Keratinocyte (primary cell): ENCODE data around the gene SLC6A7. TPM values are rescaled to one million over a fixed set of nuclear protein-coding genes. Genes with fewer than 3 reads are reported as not detected.

Experiments used
- DNase-seq: peaks from one replicate; pipeline ENCODE4 v3.0.0-alpha.2; 2011; ENCODE audit warnings: low read depth, missing footprints, low spot score
- FAIRE-seq: peaks from 2 replicates; lab custom pipeline; 2011; peaks lifted over from hg19 to GRCh38; lab: Jason Lieb, UNC
- H2AFZ ChIP-seq: 2 replicates; pipeline ENCODE4 v1.6.0; 2012; ENCODE audit warnings: low read length, control low read depth, inconsistent platforms; ENCODE audit not compliant: control insufficient read depth
- H3K27ac ChIP-seq: 2 replicates; pipeline ENCODE4 v1.5.1; 2011; ENCODE audit warnings: low read length; ENCODE audit not compliant: control insufficient read depth, insufficient read depth
- H3K27me3 ChIP-seq: 3 replicates; pipeline ENCODE4 v1.6.0; 2011; ENCODE audit warnings: low read length; ENCODE audit not compliant: control insufficient read depth, insufficient read depth; ENCODE audit errors: extremely low read depth
- H3K36me3 ChIP-seq, 2 experiments: 2 replicates in 1 of 2; 3 replicates in 1 of 2; pipeline ENCODE4 v1.5.1; 2011; ENCODE audit warnings: low read length in 2 of 2, mild to moderate bottlenecking in 1 of 2; ENCODE audit not compliant: control insufficient read depth in 2 of 2, insufficient read depth in 2 of 2; ENCODE audit errors: extremely low read depth in 1 of 2
- H3K4me1 ChIP-seq: 3 replicates; pipeline ENCODE4 v1.5.1; 2011; ENCODE audit warnings: low read length; ENCODE audit not compliant: control insufficient read depth, insufficient read depth; ENCODE audit errors: extremely low read depth
- H3K4me2 ChIP-seq: 3 replicates; pipeline ENCODE4 v1.6.0; 2011; ENCODE audit warnings: low read depth, low read length; ENCODE audit not compliant: control insufficient read depth, insufficient read depth; ENCODE audit errors: extremely low read depth
- H3K4me3 ChIP-seq, 3 experiments: fragments of 200-600 bp in 1 of 3; sonication (generic) in 1 of 3; 2 replicates in 2 of 3; 3 replicates in 1 of 3; pipeline ENCODE4 v1.5.1; 2011 to 2016; ENCODE audit warnings: low read length in 3 of 3, mild to moderate bottlenecking in 3 of 3, control low read depth in 2 of 3, inconsistent platforms in 1 of 3, low read depth in 1 of 3, mixed read lengths in 1 of 3, mixed run types in 1 of 3, moderate library complexity in 1 of 3; ENCODE audit not compliant: control insufficient read depth in 2 of 3, insufficient read depth in 2 of 3; ENCODE audit errors: extremely low read depth in 1 of 3
- H3K79me2 ChIP-seq: 2 replicates; pipeline ENCODE4 v1.6.0; 2012; ENCODE audit warnings: low read length; ENCODE audit not compliant: control insufficient read depth, insufficient read depth
- H3K9ac ChIP-seq: 3 replicates; pipeline ENCODE4 v1.6.0; 2011; ENCODE audit warnings: low read length; ENCODE audit not compliant: control insufficient read depth, insufficient read depth; ENCODE audit errors: extremely low read depth
- H3K9me1 ChIP-seq: 3 replicates; pipeline ENCODE4 v1.6.0; 2011; ENCODE audit warnings: low read length; ENCODE audit not compliant: control insufficient read depth, insufficient read depth; ENCODE audit errors: extremely low read depth
- H3K9me3 ChIP-seq: 2 replicates; pipeline ENCODE4 v1.5.1; 2012; ENCODE audit warnings: low read depth, low read length; ENCODE audit not compliant: control insufficient read depth
- H4K20me1 ChIP-seq: 3 replicates; pipeline ENCODE4 v1.6.0; 2011; ENCODE audit warnings: low read length; ENCODE audit not compliant: control insufficient read depth, insufficient read depth; ENCODE audit errors: extremely low read depth
- EZH2 ChIP-seq: IDR thresholded peaks from one replicate; pipeline ENCODE4 v1.6.1; 2012; ENCODE audit warnings: inconsistent platforms, mild to moderate bottlenecking, low read length, moderate library complexity
- dilution Hi-C: fragments of 300-500 bp; cut with MboI; formaldehyde crosslinking; loops from one replicate; pipeline ENCODE4 v1.7.0; 2020; ENCODE audit warnings: low sequenced_read_pairs; ENCODE audit not compliant: extremely low pct_ligation_motif_present
- polyA plus RNA-seq, 5 experiments: library from polyadenylated mRNA; depleted of rRNA in 3 of 5; stranded (reverse) in 3 of 5; stranded (forward) in 1 of 5; unstranded in 1 of 5; fragments of >200 nt; gene quantifications; 1 replicate in 1 of 5; 2 replicates in 3 of 5; 3 replicates in 1 of 5; pipeline versions ENCODE4 v1.2.1 to v1.2.3, GENCODE V29; 2011 to 2012; ENCODE audit warnings: missing spikeins in 2 of 5, low read depth in 1 of 5, low replicate concordance in 1 of 5
- TF ChIP-seq, protein P1 (sequence below), 3 experiments: IDR thresholded peaks in 1 of 3; conservative IDR thresholded peaks in 1 of 3; optimal IDR thresholded peaks in 1 of 3; 2 replicates in 2 of 3; 3 replicates in 1 of 3; pipeline versions ENCODE3 to v1.5.1; 2011; ENCODE audit warnings: low read length in 3 of 3, mild to moderate bottlenecking in 3 of 3, moderate library complexity in 2 of 3, control low read depth in 1 of 3, inconsistent platforms in 1 of 3; ENCODE audit not compliant: insufficient read depth in 2 of 3; ENCODE audit errors: extremely low read depth in 1 of 3

The SLC6A7 gene
- polyA plus RNA-seq, 1 donor (not counting 4 experiments of a cell fraction or from before 2014, with no cell fraction given) = not detected

DNA sequence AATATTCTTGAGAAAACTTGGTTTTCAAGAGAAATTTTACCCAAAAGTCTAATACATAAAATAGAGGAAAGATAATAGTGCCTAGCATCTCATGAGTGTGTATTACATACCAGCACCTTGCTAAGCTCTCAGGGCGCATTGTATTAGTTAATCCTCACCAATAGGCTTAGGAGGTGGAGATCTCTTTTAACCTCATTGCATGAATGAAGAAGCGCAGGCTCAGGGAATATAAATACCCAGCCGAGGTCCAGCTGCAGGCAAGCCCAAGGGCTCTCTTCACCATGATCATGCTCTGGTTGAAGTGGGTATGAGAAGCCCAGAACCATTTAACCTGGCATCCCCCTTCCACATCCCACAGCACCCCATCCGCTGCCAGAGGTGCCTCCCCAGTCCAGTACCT is 53.7 kb downstream of the SLC6A7 start:
- Histone ChIP-seq H3K4me1 (no peaks in the 10 kb centered on the region), H3K9me3 (no peaks in the 10 kb centered on the region), H3K79me2 (no peaks in the 10 kb centered on the region), H3K9me1 (no peaks in the 10 kb centered on the region), H3K27ac (no peak overlapping the region), H2AFZ (no peak overlapping the region), H3K9ac (no peak overlapping the region), H3K27me3 (peaks cover 6% of the 10 kb centered on the region), H3K4me2 (no peak overlapping the region), H3K36me3 (no peaks in the 10 kb centered on the region), H4K20me1 (no peaks in the 10 kb centered on the region), H3K4me3 (no peak overlapping the region)
- no peak for DNase-seq
- FAIRE-seq = no peak
- TF ChIP-seq EZH2 = no peak
- TF ChIP-seq, protein P1, sequence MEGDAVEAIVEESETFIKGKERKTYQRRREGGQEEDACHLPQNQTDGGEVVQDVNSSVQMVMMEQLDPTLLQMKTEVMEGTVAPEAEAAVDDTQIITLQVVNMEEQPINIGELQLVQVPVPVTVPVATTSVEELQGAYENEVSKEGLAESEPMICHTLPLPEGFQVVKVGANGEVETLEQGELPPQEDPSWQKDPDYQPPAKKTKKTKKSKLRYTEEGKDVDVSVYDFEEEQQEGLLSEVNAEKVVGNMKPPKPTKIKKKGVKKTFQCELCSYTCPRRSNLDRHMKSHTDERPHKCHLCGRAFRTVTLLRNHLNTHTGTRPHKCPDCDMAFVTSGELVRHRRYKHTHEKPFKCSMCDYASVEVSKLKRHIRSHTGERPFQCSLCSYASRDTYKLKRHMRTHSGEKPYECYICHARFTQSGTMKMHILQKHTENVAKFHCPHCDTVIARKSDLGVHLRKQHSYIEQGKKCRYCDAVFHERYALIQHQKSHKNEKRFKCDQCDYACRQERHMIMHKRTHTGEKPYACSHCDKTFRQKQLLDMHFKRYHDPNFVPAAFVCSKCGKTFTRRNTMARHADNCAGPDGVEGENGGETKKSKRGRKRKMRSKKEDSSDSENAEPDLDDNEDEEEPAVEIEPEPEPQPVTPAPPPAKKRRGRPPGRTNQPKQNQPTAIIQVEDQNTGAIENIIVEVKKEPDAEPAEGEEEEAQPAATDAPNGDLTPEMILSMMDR (optimal IDR thresholded peaks at IDR 0.05 in 1 of 3, IDR thresholded peaks at IDR 0.05 in 1 of 3, conservative IDR thresholded peaks at IDR 0.05 in 1 of 3; ENCODE audit: extremely low read depth in 1 of 3, insufficient read depth in 2 of 3, low read length in 3 of 3) = no peak
- dilution Hi-C loops = no loop called here

DNA sequence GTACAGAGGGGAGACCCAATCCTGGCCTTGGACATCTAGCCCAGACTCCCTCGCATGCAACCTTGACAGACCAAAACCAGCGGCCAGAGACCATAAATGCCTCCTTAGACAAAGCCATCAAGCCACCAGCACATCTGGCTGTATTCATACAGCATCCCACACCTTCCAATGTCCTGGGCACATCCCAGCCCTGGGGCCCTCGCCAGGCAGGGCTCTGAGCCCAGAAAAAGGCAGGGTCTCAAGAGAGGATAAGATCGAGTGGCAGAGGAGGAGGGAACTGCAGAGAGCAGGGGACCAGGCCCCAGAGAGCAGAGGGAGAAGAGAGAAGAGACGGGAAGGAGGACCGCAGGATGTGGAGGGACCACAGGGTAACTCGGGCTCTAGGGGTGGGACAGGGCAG is 54.3 kb downstream of the SLC6A7 start:
- Histone ChIP-seq H3K4me1 (no peaks in the 10 kb centered on the region), H3K9me3 (no peaks in the 10 kb centered on the region), H3K27me3 (peaks cover 6% of the 10 kb centered on the region), H3K9me1 (no peaks in the 10 kb centered on the region), H2AFZ (no peak overlapping the region), H3K9ac (no peak overlapping the region), H3K27ac (no peak overlapping the region), H4K20me1 (no peaks in the 10 kb centered on the region), H3K4me3 (no peak overlapping the region), H3K79me2 (no peaks in the 10 kb centered on the region), H3K36me3 (no peaks in the 10 kb centered on the region), H3K4me2 (no peak overlapping the region)
- no peak for FAIRE-seq
- TF ChIP-seq, protein P1 (optimal IDR thresholded peaks at IDR 0.05 in 1 of 3, IDR thresholded peaks at IDR 0.05 in 1 of 3, conservative IDR thresholded peaks at IDR 0.05 in 1 of 3; ENCODE audit: extremely low read depth in 1 of 3, insufficient read depth in 2 of 3, low read length in 3 of 3) = no peak
- TF ChIP-seq EZH2 = no peak
- no peak for DNase-seq
- dilution Hi-C loops = no loop called here
